Inflammatory macrophage (primary cell): ENCODE measurements around the gene OR6M1.

ENCODE experiments used
- DNase-seq, 2 donors: peaks; one replicate each; pipeline ENCODE4 v3.0.0-alpha.2; 2020 to 2022

The OR6M1 gene

DNA sequence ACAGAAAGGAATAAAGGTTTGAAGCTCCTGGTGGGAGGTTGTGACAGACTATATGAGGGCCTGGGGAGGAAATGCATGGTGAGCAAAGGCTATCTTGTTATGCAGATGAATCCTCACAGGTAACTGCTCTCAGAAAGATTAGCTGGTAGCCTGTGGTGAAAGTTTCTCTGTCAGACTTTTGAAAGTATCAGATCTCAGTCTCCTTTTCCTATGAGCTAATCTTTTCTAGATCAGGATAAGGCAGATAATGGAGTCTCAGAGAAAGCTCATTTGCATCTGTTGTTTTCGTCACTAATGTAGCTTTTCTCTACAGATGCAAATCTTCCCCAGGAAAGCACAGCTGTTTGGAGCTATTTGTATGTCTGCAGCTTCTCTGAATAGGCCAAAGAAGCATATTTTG is 30.9 kb downstream of the OR6M1 start:
- DNase-seq = no peak

DNA sequence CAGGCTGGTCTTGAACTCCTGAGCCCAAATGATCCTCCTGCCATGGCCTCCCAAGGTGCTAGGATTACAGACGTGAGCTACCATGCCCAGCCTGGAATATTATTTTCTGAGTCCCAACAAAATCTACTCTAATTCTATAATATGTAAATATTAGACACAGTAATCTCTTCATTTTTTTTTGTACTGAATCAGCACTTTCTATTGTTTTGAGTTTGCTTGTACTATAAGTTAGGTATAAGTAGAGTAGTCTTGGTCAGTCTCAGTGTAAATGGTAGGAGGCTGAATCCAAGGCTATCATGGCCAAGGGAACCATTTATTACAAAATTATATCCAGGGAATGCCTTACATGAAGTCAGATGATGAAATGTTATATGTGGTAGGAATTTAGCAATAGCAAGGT is 32.2 kb downstream of the OR6M1 start:
- DNase-seq = no peak

DNA sequence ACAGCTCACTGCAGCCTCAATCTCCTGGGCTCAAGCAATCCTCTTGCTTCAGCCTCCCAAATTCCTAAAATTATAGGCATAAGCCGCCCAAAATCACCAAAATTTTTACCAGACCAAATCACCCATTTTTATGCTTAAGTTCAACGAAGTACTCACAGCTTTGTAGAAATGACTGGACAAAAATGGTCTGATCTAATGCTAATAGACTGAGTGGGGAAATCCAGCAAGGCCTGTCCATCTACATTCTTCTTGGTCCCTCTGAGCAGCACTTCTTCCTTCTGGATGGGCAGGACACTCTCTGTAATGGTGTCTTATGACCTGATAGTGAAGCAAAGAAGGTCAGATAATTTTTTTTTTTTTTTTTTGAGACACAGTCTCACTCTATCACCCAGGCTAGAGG is 33.1 kb downstream of the OR6M1 start:
- DNase-seq = no peak

DNA sequence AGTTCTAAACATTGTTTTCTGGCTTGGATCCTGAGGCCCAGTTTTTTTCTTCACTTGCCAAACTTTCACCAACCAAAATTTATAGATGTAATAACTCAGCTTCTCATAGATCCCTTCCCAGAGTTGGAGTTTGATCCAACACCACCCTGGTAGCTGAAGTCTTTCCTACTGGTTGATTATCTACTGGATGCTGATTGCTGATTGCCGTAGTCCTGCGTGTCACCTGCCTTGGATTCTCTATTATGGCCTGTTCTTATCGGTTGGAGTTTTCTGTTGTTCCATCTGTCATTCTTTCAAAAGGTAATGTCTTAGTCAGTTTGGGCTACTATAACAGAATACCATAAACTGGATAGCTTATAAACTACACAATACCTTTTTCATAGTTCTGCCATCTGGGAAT is 34.5 kb downstream of the OR6M1 start:
- DNase-seq = no peak

DNA sequence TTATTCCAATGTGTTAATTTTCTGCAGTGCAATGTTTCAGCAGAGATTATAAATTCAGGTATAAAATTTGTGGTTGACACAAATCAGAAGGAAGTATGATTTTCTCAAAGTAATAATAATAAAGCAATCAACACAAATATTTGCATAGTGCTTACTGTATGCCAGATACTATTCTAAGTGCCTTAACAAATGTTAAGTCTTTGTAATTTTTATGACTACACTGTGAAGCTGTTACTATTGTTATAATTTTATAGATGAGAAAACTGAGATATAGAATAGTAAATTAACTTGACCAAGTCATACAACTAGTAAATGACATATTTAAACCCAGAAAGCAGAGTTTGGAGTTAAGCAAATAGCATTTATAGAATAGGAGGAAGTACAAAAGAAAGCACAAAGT is 35.4 kb downstream of the OR6M1 start:
- no peak for DNase-seq

DNA sequence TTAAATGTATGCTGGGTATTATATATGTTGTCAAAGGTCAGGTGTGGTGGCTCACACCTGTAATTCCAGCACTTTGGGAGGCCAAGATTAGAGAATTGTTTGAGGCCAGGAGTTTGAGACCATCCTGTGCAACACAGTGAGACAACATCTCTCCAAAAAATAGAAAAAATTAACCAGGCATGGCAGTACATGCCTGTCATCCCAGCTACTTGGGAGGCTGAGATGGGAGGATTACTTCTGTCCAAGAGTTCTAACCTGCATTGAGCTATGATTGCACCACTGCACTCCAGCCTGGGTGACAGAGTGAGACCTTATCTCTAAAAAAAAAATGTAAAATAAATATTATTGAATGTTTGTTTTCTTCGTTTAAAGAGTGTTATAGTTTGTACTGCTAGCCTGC is 40.5 kb downstream of the OR6M1 start:
- no peak for DNase-seq

DNA sequence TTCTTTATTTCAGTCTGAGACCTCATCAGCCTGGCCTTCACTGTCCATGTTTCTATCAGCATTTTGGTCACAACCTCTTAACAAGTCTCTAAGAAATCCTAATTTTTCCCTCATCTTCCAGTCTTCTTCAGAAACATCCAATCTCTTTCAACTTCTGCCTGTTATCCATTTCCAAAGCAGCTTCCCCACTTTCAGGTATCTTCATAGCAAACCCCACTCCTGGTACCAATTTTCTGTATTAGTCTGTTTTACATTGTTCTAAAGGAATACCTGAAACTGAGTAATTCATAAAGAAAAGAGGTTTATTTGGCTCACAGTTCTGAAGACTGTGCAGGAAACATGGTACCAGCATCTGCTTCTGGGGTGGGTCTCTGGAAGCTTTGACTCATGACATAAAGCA is 43.7 kb downstream of the OR6M1 start:
- no peak for DNase-seq

DNA sequence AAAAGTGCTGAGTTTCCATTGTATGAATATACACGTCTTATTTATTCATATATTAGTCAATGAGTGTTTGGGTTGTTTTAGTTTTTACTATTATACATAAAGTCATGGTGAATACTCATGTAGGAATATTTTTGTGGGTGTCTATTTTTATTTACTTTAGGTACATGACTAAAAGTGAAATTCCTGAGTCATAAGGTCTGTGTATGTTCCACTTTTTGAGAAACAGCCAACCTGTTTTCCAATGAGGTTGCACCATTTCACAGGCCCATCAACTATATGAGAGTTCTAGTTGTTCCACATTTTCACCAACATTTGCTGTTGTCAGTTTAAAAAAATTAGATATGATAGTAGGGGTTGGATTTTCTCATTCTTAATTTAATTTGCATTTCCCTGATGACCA is 45.3 kb downstream of the OR6M1 start:
- no peak for DNase-seq

DNA sequence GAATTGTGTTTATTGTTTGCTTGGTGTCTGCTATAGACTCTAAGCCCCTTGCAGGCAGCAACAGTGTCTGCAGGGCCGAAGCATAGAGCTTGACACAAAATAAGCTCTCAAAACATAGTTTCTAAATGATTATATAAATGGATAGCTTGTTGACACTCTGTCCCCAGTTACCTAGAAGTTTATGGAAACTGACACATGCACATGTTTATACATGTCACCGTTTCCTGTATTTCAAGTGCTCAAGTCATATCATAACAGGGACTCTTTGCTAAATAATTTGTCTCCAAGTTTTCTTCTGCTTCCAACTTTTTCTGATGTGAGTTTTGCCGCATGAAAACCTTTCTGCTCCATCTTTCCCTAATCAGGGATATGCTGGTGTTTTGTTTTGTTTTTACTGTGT is 48.2 kb downstream of the OR6M1 start:
- no peak for DNase-seq

DNA sequence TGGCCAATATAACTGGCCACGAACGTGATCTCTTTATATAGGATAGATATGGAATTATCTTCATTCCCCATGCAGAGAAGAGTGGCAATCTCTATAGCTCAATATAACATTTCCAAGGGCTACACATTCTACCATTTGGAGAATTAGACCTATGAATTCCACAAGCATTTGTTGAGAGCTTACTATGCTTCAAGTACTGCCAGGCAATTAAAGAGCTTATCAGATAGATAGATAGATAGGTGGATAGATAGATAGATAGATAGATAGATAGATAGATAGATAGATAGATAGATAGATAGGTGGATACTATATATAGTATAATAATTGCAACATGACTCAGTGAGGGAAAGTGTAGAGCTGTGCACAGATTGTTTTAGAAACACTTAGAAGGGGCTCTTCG is 50.3 kb downstream of the OR6M1 start:
- DNase-seq = no peak
